ENCODE measurements around the gene IDS. TPM values are rescaled to one million over a fixed set of nuclear protein-coding genes. Genes with fewer than 3 reads are reported as not detected.

IDS gene
- total RNA-seq, 1 donor from 2014 or later, result 54.0 TPM

DNA sequence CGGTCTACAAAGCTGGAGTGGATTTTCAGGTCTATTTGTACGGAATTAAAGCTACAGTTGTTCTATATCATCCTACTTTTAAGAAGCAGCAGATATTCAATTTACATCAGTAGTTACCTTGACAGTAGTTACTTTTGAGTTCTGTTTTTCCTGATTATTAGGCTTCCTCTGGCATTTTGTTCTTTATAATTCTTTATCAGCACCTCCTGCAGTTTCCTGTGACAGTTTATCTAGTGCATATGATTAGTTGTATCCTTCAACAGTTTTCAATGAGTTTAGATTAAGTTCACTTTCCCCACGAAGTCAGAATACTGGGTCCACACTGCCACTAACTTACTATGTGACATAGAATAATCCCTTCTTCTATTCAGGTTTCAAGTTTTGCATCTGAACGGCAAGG is 71.7 kb downstream of the IDS start:
- TF ChIP-seq CTCF (conservative IDR thresholded peaks at IDR 0.05; ENCODE audit: low read depth, low read length), result no peak
- DNase-seq (ENCODE audit: low read depth), result no peak
- no peak overlapping the region for H3K4me3 ChIP-seq (ENCODE audit: low read depth, low read length)

- H3K4me3 ChIP-seq (ENCODE audit: low read depth, low read length), result no peak overlapping the region
- TF ChIP-seq CTCF (conservative IDR thresholded peaks at IDR 0.05; ENCODE audit: low read depth, low read length), result no peak
- DNase-seq (ENCODE audit: low read depth), result no peak
These were observed 72.1 kb downstream of the IDS start for GRCh38 chrX:149433051-149433450.

Other genes starting within 250 kb of the IDS start
- gene EOLA1, start 35.7 kb upstream of the IDS start, total RNA-seq, result 6.5 and 9.2 TPM in 2 replicates
- gene HSFX3, start 44.6 kb upstream of the IDS start, total RNA-seq, result not detected in 2 replicates
- gene MAGEA9B, start 82.2 kb upstream of the IDS start, total RNA-seq, result not detected in 2 replicates
- not detected in 2 replicates for gene HSFX2, start 90.0 kb upstream of the IDS start, total RNA-seq
- 11.0 and 15.6 TPM in 2 replicates for gene TMEM185A, start 126.5 kb upstream of the IDS start, total RNA-seq
- not detected in 2 replicates for gene MAGEA11, start 206.8 kb upstream of the IDS start, total RNA-seq